ES-I3 (cell line): ENCODE measurements around the gene TSLP.

Experiments used
- H3K36me3 ChIP-seq: 2 replicates; pipeline ENCODE4 v1.6.1; 2013; ENCODE audit warnings: mild to moderate bottlenecking, low read length, control low read depth, moderate library complexity; ENCODE audit not compliant: insufficient read depth
- H3K4me1 ChIP-seq: 2 replicates; pipeline ENCODE4 v1.6.1; 2013; ENCODE audit warnings: mild to moderate bottlenecking, control low read depth, low read length; ENCODE audit not compliant: insufficient read depth
- H3K9ac ChIP-seq: 2 replicates; pipeline ENCODE4 v1.6.1; 2013; ENCODE audit warnings: low read depth, mild to moderate bottlenecking, low read length, moderate library complexity
- H3K9me3 ChIP-seq: 2 replicates; pipeline ENCODE4 v1.6.1; 2013; ENCODE audit warnings: mild to moderate bottlenecking, low read length, moderate library complexity; ENCODE audit not compliant: control insufficient read depth, insufficient read depth

The TSLP gene

GRCh38 chr5:111074244-111074643, 2.7 kb downstream of the TSLP start:
- Histone ChIP-seq H3K9ac (peak overlapping the region; percentile 48; the same call in 1 of the 2 replicates), H3K9me3 (no peaks in the 10 kb centered on the region; the same call in 1 of the 2 replicates), H3K36me3 (no peaks in the 10 kb centered on the region), H3K4me1 (peaks cover 5% of the 10 kb centered on the region; the same call in 1 of the 2 replicates)

- H3K9me3 ChIP-seq = no peaks in the 10 kb centered on the region; the same call in 1 of the 2 replicates
- peaks cover 5% of the 10 kb centered on the region; the same call in 1 of the 2 replicates for H3K4me1 ChIP-seq
- H3K9ac ChIP-seq = no peak overlapping the region
- H3K36me3 ChIP-seq = no peaks in the 10 kb centered on the region
These were observed 4.0 kb downstream of the TSLP start for GRCh38 chr5:111075520-111075919.

- Histone ChIP-seq H3K36me3 (no peaks in the 10 kb centered on the region), H3K9ac (no peak overlapping the region), H3K9me3 (no peaks in the 10 kb centered on the region; the same call in 1 of the 2 replicates), H3K4me1 (peaks cover 3% of the 10 kb centered on the region; the same call in 1 of the 2 replicates)
These were observed 4.6 kb downstream of the TSLP start for GRCh38 chr5:111076091-111076490.

DNA sequence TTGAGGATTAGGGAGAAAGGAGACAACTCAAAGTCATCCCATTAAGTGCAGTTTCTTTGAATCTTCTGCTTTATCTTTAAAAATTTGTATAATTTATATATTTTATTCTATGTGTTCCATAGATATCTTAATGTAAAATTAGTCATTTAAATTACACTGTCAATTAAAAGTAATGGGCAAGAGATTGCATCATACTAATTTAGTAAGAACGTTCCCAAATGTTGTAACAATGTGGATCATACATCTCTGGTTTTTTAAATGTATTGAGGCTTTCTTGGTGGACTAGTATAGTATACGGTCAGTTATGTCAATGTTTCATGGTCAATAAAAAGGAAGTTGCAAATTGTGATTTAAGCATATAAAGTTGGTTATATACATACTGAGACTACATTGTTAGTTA, 6.2 kb downstream of the TSLP start:
- Histone ChIP-seq H3K9me3 (no peaks in the 10 kb centered on the region; the same call in 1 of the 2 replicates), H3K9ac (no peak overlapping the region), H3K36me3 (no peaks in the 10 kb centered on the region), H3K4me1 (no peaks in the 10 kb centered on the region; the same call in 1 of the 2 replicates)

DNA sequence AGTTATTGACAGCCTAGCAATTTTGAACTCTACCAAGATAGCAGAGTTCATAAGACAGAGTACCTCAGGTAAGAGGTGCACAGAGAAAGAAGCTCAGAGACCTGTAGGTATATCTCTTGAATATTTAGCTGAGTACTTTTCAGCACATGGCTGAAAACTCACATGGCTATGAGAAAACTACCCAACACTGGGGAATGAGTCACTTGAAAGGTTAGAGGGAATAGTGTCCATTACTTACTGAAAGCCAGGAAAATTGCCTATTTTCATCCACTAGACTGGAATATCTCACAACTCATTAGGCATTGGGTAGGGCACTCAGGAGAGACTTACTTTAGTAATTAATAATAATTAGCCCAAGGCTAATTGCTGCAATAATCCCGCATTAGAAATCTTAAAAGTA, 8.3 kb downstream of the TSLP start:
- no peaks in the 10 kb centered on the region; the same call in 1 of the 2 replicates for H3K9me3 ChIP-seq
- no peaks in the 10 kb centered on the region for H3K4me1 ChIP-seq
- H3K9ac ChIP-seq = no peak overlapping the region
- H3K36me3 ChIP-seq = no peaks in the 10 kb centered on the region

DNA sequence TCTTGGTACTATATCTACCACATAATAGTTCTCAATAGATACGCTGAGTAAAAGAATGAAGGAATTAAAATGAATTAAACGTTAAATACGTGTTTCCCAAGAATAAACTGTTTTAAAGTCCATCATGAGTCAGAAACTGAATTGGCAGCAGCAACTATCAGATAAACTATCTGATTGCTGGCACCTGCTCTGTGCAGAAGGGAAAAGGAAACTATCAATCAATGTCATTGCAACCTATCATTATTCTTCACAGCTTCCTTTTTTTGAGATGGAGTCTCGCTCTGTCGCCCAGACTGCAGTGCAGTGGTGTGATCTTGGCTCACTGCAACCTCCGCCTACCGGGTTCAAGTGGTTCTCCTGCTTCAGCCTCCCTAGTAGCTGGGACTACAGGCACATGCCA, 11.8 kb downstream of the TSLP start:
- Histone ChIP-seq H3K9me3 (no peaks in the 10 kb centered on the region), H3K4me1 (no peaks in the 10 kb centered on the region), H3K9ac (no peak overlapping the region), H3K36me3 (no peaks in the 10 kb centered on the region)

DNA sequence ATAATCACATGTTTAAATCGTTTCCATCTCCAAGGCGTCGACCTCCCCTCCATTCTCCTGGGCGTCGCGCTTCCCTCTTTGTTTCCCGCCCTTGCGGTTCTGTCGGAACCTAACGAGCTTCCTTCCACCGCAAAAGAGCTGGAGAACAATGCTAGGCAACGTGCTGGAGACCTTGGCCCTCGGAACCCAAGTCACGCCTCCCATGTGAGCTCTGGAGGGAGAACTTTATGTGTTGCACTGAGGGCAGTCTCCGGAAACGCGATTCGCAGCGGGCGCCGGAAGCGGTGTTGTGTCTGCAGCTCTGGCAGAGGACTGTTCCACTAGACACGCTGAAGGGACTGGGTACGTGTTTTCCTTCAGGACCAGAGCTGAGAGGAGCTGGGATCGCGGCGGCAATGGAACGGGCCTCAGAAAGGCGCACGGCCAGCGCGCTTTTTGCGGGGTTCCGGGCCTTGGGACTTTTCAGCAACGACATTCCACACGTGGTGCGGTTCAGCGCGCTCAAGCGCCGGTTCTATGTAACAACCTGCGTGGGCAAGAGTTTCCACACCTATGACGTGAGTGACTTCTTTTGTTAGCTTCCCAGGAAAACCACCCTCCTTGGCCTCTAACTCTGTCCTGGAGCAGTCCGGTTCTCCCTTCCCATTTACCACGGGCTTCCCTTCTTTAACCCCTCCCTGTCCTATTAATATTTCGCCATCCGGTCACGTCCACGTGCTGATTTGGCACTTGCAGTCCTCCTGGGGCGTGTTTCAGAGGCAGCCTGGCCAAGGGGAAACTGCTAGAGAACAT, 20.7 kb downstream of the TSLP start, which contains the start of gene WDR36:
Gene WDR36 (plus strand): TSS at position 287 of the 792 bp plus-strand sequence. CDS start 109 bp downstream, at position 396.
- H3K9me3 ChIP-seq = no peaks in the 10 kb centered on the region; the same call in none of the 2 replicates
- peak within 1 kb of the TSS; percentile 59 for H3K9ac ChIP-seq
- H3K36me3 ChIP-seq = no peaks in the 10 kb centered on the region
- H3K4me1 ChIP-seq = no peaks in the 10 kb centered on the region

GRCh38 chr5:111095982-111096381, 24.5 kb downstream of the TSLP start:
- Histone ChIP-seq H3K9ac (no peak overlapping the region), H3K36me3 (0 out of 2 replicates have a peak, but pooled peaks cover 5% of the 10 kb centered on the region), H3K4me1 (no peaks in the 10 kb centered on the region), H3K9me3 (no peaks in the 10 kb centered on the region; the same call in none of the 2 replicates)

DNA sequence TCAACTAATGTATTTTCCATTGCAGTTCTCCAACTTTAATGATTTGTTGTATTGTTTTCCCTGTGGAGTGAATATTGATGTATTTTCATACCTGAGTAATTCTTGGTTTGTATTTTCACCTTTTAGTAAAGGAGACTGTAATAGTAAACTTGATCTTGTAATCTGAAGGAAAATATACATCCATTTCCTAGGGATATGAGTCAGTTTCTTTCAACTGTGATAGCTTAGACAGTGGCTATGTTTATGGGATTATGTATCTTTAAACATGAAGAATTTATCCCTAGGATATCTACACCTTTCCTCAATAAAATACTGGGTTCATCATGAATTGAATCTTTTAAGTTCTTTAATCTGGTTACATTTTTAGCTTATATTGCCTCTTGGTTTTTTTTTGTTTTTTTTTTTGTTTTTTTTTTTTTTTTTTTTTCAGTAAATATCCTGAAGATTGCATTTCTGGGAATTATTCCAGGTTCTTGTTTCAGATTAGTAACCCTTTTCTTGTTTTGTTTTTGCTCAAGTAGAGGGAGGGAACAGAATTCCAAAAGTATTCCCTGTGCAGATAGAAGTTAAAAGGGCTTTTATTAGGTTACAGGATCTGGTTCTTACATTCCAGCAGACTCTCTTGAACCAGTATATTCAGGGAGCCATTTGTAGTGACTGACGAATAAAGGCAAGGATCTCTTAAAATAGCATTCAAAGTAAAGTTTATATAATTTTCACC, 27.7 kb downstream of the TSLP start:
- Histone ChIP-seq H3K9me3 (no peaks in the 10 kb centered on the region), H3K36me3 (peaks cover 7% of the 10 kb centered on the region), H3K9ac (no peak overlapping the region), H3K4me1 (no peaks in the 10 kb centered on the region)

DNA sequence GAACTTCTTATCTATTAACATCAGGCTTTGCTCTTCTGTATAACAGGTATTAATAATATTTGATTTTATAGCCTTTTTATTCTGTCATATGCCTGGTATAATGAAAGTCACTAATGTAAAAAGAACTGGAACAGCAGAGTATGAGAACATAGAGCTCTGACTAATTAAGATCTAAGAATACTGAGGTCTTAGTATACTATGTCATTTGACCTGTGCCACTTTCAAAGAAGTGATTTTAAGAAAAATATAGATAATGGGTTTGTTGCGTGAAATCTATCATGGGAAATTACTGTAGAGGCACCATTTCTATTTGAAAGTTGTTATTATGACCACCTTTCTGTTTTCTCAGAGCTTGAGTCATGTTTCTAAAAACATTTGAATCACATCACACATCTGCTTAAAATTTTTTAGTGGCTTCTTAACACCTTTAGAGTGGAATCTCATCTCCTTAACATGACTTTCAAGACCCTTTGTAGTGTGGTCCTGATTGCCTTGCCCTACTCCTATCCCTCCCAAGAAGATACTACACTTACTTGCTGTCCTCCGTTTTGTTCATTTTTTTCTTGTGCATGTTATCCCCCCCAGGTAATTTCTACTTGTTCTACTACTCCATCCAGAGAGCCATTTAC, 34.9 kb downstream of the TSLP start:
- Histone ChIP-seq H3K36me3 (peaks cover 11% of the 10 kb centered on the region), H3K9me3 (no peaks in the 10 kb centered on the region)

DNA sequence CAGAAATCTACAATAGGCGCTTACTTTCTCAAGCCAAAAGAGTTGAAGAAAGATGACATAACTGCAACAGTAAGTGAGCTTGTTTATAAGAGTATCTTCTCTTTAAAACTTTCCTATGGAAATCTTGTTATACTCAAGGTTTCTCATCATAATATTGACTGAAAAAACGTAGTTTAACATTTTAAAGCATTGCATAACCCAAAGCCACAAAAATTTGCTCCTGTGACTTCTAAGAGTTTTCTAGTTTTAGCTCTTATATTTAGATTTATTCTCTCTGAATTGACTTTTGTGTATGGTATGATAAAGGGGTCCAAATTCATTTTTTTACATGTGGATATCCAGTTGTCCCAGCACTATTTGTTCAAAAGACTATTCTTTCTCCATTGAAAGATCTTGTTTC, 35.9 kb downstream of the TSLP start:
- Histone ChIP-seq H3K9me3 (no peaks in the 10 kb centered on the region), H3K36me3 (peaks cover 11% of the 10 kb centered on the region), H3K4me1 (no peaks in the 10 kb centered on the region)

More for the DNA sequence above, 34.9 kb downstream of the TSLP start:
- Histone ChIP-seq H3K9ac (no peak overlapping the region), H3K4me1 (no peaks in the 10 kb centered on the region)

DNA sequence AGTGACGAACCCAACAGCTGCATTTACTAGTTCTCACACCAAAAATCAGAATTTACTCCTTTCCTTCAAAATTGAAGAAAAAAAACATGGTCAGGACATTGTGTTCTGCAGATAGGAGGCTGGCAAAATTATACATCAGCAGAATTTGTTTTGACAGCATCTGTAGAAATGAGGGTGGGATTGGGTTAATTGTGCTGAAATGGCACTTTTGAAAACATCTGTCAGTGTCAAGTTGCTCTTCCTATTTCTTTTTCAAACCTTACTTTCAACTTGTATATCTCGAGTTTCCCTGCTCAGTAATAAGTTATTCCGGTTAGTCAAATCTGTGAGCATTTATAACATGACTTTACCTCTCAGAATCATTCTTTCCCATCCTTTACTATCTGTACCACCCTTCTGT, 40.4 kb downstream of the TSLP start:
- H3K9me3 ChIP-seq = no peaks in the 10 kb centered on the region
- peaks cover 7% of the 10 kb centered on the region for H3K36me3 ChIP-seq
- H3K4me1 ChIP-seq = peaks cover 7% of the 10 kb centered on the region; the same call in 1 of the 2 replicates
- no peak overlapping the region for H3K9ac ChIP-seq

More for the DNA sequence above, 35.9 kb downstream of the TSLP start:
- no peak overlapping the region for H3K9ac ChIP-seq

DNA sequence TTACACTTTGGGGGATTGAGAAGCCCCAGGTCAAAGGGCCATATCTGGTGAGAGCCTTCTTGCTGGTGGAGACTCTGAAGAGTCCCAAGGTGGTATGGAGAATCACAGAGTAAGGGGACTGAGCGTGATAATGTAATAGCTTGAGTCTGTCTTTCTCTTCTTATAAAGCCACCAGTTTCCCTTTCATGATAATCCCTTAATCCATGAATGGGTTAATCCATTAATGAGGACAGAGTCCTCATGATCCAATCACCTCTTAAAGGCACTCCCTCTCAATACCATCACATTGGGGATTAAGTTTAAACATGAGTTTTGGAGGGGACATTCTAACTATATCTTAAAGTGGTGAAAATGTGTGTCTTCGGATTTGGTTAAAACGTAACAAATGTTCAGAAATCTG, 42.2 kb downstream of the TSLP start:
- Histone ChIP-seq H3K36me3 (peaks cover 3% of the 10 kb centered on the region; the same call in 1 of the 2 replicates), H3K9ac (no peak overlapping the region), H3K4me1 (peaks cover 21% of the 10 kb centered on the region; the same call in 1 of the 2 replicates), H3K9me3 (no peaks in the 10 kb centered on the region)

- no peaks in the 10 kb centered on the region for H3K9me3 ChIP-seq
- H3K36me3 ChIP-seq = peaks cover 3% of the 10 kb centered on the region; the same call in 1 of the 2 replicates
- no peak overlapping the region for H3K9ac ChIP-seq
- peaks cover 21% of the 10 kb centered on the region for H3K4me1 ChIP-seq
These were observed 43.7 kb downstream of the TSLP start for GRCh38 chr5:111115229-111115628.
